GM12878 (cell line): ENCODE data around the gene NAALADL2. TPM values are rescaled to one million over a fixed set of nuclear protein-coding genes. Genes with fewer than 3 reads are reported as not detected.

Experiments
- ATAC-seq: fragments of 200-7000 bp; cut with Tn5 transposase; 3 replicates; pipeline ENCODE4 v1.9.1; 2020; ENCODE audit warnings: mild to moderate bottlenecking, moderate library complexity
- BruUV-seq: library from RNA; stranded (reverse); fragments of 400-500 nt; replicated peaks from 2 replicates; lab custom pipeline; 2021; lab: Mats Ljungman, UMichigan
- CTCF ChIA-PET: fragments of 300-600 bp; sonication (Branson Sonifier 250); formaldehyde crosslinking; extraction: SDS; loops from one replicate; lab custom pipeline; 2021; ENCODE audit warnings: inconsistent platforms; lab: Yijun Ruan, JAX
- POLR2A ChIA-PET: fragments of 350-600 bp; formaldehyde crosslinking; extraction: SDS; loops from one replicate; lab custom pipeline; 2021; ENCODE audit warnings: inconsistent platforms; lab: Charles Lee
- RAD21 ChIA-PET: fragments of 300-600 bp; sonication (Branson Sonifier 250); formaldehyde crosslinking; loops from one replicate; lab custom pipeline; 2023; ENCODE audit warnings: antibody characterized with exemption; ENCODE audit not compliant: unreplicated experiment; lab: Charles Lee
- SMC1A ChIA-PET: fragments of 300-600 bp; sonication (Branson Sonifier 250); formaldehyde crosslinking; loops from one replicate; lab custom pipeline; 2023; ENCODE audit not compliant: unreplicated experiment, uncharacterized antibody; lab: Charles Lee
- DNase-seq: peaks from one replicate; pipeline ENCODE4 v3.0.0-alpha.2; 2011; ENCODE audit warnings: low read depth, low spot score
- FAIRE-seq: peaks from 3 replicates; lab custom pipeline; 2011; peaks lifted over from hg19 to GRCh38; lab: Jason Lieb, UNC
- H2AFZ ChIP-seq: 2 replicates; pipeline ENCODE4 v1.6.0; 2011; ENCODE audit warnings: low read depth, low read length, control low read depth; ENCODE audit not compliant: control insufficient read depth
- H3K27ac ChIP-seq: 2 replicates; pipeline ENCODE4 v1.5.1; 2011; ENCODE audit warnings: control low read depth; ENCODE audit not compliant: control insufficient read depth, insufficient read depth
- H3K27me3 ChIP-seq, 2 experiments: replicated peaks in 1 of 2; 2 replicates each; pipeline versions ENCODE4 v1.6.0 to v1.6.1; 2011; ENCODE audit warnings: low read length in 1 of 2; ENCODE audit not compliant: control insufficient read depth in 2 of 2, insufficient read depth in 2 of 2
- H3K36me3 ChIP-seq, 2 experiments: 2 replicates each; pipeline ENCODE4 v1.5.1; 2011; ENCODE audit warnings: low read length in 1 of 2; ENCODE audit not compliant: control insufficient read depth in 2 of 2, insufficient read depth in 2 of 2
- H3K4me1 ChIP-seq: 2 replicates; pipeline ENCODE4 v1.6.1; 2011; ENCODE audit warnings: mild to moderate bottlenecking, low read length, moderate library complexity, mixed read lengths; ENCODE audit not compliant: control insufficient read depth, insufficient read depth
- H3K4me2 ChIP-seq: 2 replicates; pipeline ENCODE4 v1.6.0; 2011; ENCODE audit warnings: control low read depth; ENCODE audit not compliant: control insufficient read depth, insufficient read depth
- H3K4me3 ChIP-seq: fragments of 200-600 bp; sonication (generic); 2 replicates; pipeline ENCODE4 v1.5.1; 2016
- H3K79me2 ChIP-seq: 2 replicates; pipeline ENCODE4 v1.6.0; 2011; ENCODE audit warnings: low read length; ENCODE audit not compliant: control insufficient read depth, insufficient read depth
- H3K9ac ChIP-seq: 2 replicates; pipeline ENCODE4 v1.8.0; 2011; ENCODE audit warnings: low read length, control low read depth, mixed read lengths; ENCODE audit not compliant: control insufficient read depth, insufficient read depth
- H3K9me3 ChIP-seq: replicated peaks from 3 replicates; pipeline ENCODE4 v1.5.1; 2011; ENCODE audit warnings: mild to moderate bottlenecking, low read length; ENCODE audit not compliant: control insufficient read depth, insufficient read depth
- H4K20me1 ChIP-seq: 2 replicates; pipeline ENCODE4 v1.6.0; 2011; ENCODE audit not compliant: control insufficient read depth, insufficient read depth
- CREM ChIP-seq: IDR thresholded peaks from 2 replicates; pipeline ENCODE4 v1.6.1; 2014; ENCODE audit warnings: antibody characterized with exemption, low read depth
- KLF5 ChIP-seq: fragments of 450-650 bp; IDR thresholded peaks from 2 replicates; pipeline ENCODE4 v1.6.1; 2014; ENCODE audit warnings: mild to moderate bottlenecking; ENCODE audit not compliant: partially characterized antibody
- NBN ChIP-seq: fragments of 450-650 bp; IDR thresholded peaks from 2 replicates; pipeline ENCODE4 v1.6.1; 2016
- NFYB ChIP-seq: IDR thresholded peaks from 2 replicates; pipeline ENCODE4 v1.6.1; 2011; ENCODE audit warnings: low read depth, mild to moderate bottlenecking, low read length, improper control_type of control experiment, moderate library complexity; ENCODE audit not compliant: insufficient read depth
- NRF1 ChIP-seq: conservative IDR thresholded peaks from 2 replicates; pipeline ENCODE4 v1.6.1; 2011; ENCODE audit warnings: mild to moderate bottlenecking, low read depth, low read length, improper control_type of control experiment
- REST ChIP-seq: IDR thresholded peaks from 2 replicates; pipeline ENCODE4 v1.6.1; 2012; ENCODE audit warnings: mild to moderate bottlenecking, low read depth, low read length
- ZNF24 ChIP-seq: fragments of 450-650 bp; IDR thresholded peaks from 2 replicates; pipeline ENCODE4 v1.6.1; 2017; ENCODE audit warnings: antibody characterized with exemption, mild to moderate bottlenecking
- ZNF622 ChIP-seq: fragments of 450-650 bp; IDR thresholded peaks from 2 replicates; pipeline ENCODE4 v1.6.1; 2017; ENCODE audit warnings: mild to moderate bottlenecking, inconsistent platforms
- WGBS: methylation state at CpG from one replicate; pipeline ENCODE4 v1.1.6; 2016; ENCODE audit warnings: low lambda C conversion rate; ENCODE audit not compliant: insufficient replicate concordance, insufficient coverage; ENCODE audit errors: missing lambda C conversion rate; 5-methylcytosine and 5-hydroxymethylcytosine counted together
- in situ Hi-C: fragments of 300-500 bp; cut with MboI; formaldehyde crosslinking; loops from 9 replicates; pipeline ENCODE4 v1.14.3; 2018; ENCODE audit warnings: mixed read lengths
- intact Hi-C: fragments of 100-400 bp; cut with micrococcal nuclease; formaldehyde crosslinking; loops from one replicate; pipeline ENCODE4 v1.14.2; 2022; ENCODE audit not compliant: unreplicated experiment
- polyA plus RNA-seq, 11 experiments: library from polyadenylated mRNA; depleted of rRNA in 4 of 11; unstranded in 6 of 11; stranded (reverse) in 5 of 11; fragments of >200 nt; fragmentation: Nextera tagmentation in 4 of 11; fragmentation: Illumina TruSeq in 1 of 11; extraction: Ambion mirVana in 4 of 11; extraction: Trizol in 1 of 11; gene quantifications; 1 replicate in 1 of 11; 2 replicates in 10 of 11; pipeline versions ENCODE4 v1.2.1 to v1.2.3, GENCODE V29; 2011 to 2016; ENCODE audit warnings: inconsistent platforms in 2 of 11, missing spikeins in 2 of 11, low read depth in 1 of 11
- total RNA-seq, 4 experiments: library from RNA; depleted of rRNA in 3 of 4; stranded (reverse); fragments of >200 nt in 3 of 4; fragmentation: Illumina TruSeq in 1 of 4; extraction: Trizol in 1 of 4; gene quantifications; 2 replicates each; pipeline versions ENCODE4 v1.2.1 to v1.2.3, GENCODE V29; 2013 to 2021
- TF ChIP-seq, protein P1 (sequence below): fragments of 150-350 bp; IDR thresholded peaks from 2 replicates; pipeline ENCODE4 v1.6.1; 2016; ENCODE audit warnings: low read depth, low read length

NAALADL2 gene
- total and polyA plus RNA-seq, 10 of the 15 experiments (the other 5 are each of a cell fraction or from before 2014, with no cell fraction given): 0.06 to 10.8 (median 0.46) TPM

DNA sequence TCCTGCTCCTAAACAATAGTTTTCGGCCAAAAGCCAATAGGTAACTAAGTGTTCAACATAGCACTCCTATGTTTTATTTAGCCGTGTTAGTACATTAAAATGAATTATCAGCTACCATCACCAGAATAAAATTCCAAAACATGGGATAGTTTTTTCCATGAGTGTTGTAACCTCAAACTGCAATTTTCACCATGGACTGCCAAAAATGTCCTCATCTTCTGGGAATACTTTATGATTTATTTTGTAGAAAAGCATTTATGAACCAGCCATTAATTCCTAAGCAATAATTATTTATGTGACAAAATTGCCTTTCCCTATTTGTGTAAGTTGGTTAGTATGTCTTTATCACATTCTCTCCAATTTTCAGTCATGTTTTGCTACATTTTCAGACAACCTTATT, 438.1 kb downstream of the NAALADL2 start:
- SMC1A ChIA-PET: interaction anchor here (1.9 to 2.5 kb wide), 2 partner anchors 10 to 11 kb away, joined by 5 to 8 read pairs; no protein-coding TSS in a partner anchor
- BruUV-seq: no TSS peak
- TF ChIP-seq ZNF622: no peak
- H3K4me1 ChIP-seq: no peaks in the 10 kb centered on the region
- ATAC-seq: no peak
- H3K4me3 ChIP-seq: no peak overlapping the region
- RAD21 ChIA-PET: no interaction called here
- 48% methylated on average over 2 of the region's 2 CpGs for WGBS
- no peak overlapping the region for H3K4me2 ChIP-seq
- H2AFZ ChIP-seq: no peak overlapping the region
- H3K27ac ChIP-seq: no peak overlapping the region
- POLR2A ChIA-PET: no interaction called here
- H4K20me1 ChIP-seq: no peaks in the 10 kb centered on the region
- in situ Hi-C loops (no loop called here), intact Hi-C loops (no loop called here)
- CTCF ChIA-PET: no interaction called here
- H3K27me3 ChIP-seq: no peaks in the 10 kb centered on the region
- no peak for DNase-seq
- no peaks in the 10 kb centered on the region for H3K9me3 ChIP-seq
- no peak for FAIRE-seq
- H3K79me2 ChIP-seq: no peaks in the 10 kb centered on the region
- no peaks in the 10 kb centered on the region for H3K36me3 ChIP-seq
- no peak overlapping the region for H3K9ac ChIP-seq

DNA sequence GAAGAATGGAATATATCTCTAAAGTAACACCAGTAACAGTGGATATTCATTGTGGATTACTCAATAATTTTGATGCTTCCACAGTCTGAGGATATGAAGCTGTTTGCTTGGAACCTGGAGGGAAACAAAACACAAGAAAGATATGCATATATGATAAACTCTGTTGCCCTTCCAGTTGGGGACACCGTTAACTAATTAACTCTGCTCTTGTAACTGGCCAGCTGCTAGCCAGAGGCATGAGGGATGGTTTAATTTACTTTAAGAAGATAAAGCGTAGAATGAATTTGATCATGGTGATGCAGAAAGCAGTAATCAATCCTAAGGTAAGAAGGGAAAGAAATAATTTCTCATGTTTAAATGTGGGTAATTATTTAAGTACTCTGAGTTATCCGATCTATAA, 442.6 kb downstream of the NAALADL2 start:
- in situ Hi-C loops: no loop called here
- no peaks in the 10 kb centered on the region for H3K9me3 ChIP-seq
- FAIRE-seq (no peak), ATAC-seq (no peak), DNase-seq (no peak)
- no peak overlapping the region for H3K27ac ChIP-seq
- intact Hi-C loops: no loop called here
- no peaks in the 10 kb centered on the region for H3K36me3 ChIP-seq
- POLR2A ChIA-PET: interaction anchor here (1.1 to 1.4 kb wide), 2 partner anchors 14 to 25 kb away, joined by 3 read pairs; no protein-coding TSS in a partner anchor
- no TSS peak for BruUV-seq
- no peaks in the 10 kb centered on the region for H3K4me1 ChIP-seq
- no peak overlapping the region for H2AFZ ChIP-seq
- SMC1A ChIA-PET: interaction anchor here (1.7 to 3.6 kb wide), 2 partner anchors 15 to 24 kb away, joined by 5 to 12 read pairs; no protein-coding TSS in a partner anchor
- H3K27me3 ChIP-seq: no peaks in the 10 kb centered on the region
- 65% methylated on average over 3 of the region's 3 CpGs for WGBS
- no peak overlapping the region for H3K9ac ChIP-seq
- CTCF ChIA-PET: interaction anchor here (1.1 kb wide), 1 partner anchor 26 kb away, joined by 5 read pairs; no protein-coding TSS in a partner anchor
- no peak overlapping the region for H3K4me3 ChIP-seq
- H3K4me2 ChIP-seq: no peak overlapping the region
- H4K20me1 ChIP-seq: no peaks in the 10 kb centered on the region
- RAD21 ChIA-PET: interaction anchor here (1.8 kb wide), 1 partner anchor 26 kb away, joined by 6 read pairs; no protein-coding TSS in a partner anchor
- no peaks in the 10 kb centered on the region for H3K79me2 ChIP-seq
- TF ChIP-seq CREM (no peak), ZNF24 (no peak), KLF5 (no peak), NFYB (no peak), NRF1 (no peak), NBN (no peak), REST (no peak)
- TF ChIP-seq, protein P1, sequence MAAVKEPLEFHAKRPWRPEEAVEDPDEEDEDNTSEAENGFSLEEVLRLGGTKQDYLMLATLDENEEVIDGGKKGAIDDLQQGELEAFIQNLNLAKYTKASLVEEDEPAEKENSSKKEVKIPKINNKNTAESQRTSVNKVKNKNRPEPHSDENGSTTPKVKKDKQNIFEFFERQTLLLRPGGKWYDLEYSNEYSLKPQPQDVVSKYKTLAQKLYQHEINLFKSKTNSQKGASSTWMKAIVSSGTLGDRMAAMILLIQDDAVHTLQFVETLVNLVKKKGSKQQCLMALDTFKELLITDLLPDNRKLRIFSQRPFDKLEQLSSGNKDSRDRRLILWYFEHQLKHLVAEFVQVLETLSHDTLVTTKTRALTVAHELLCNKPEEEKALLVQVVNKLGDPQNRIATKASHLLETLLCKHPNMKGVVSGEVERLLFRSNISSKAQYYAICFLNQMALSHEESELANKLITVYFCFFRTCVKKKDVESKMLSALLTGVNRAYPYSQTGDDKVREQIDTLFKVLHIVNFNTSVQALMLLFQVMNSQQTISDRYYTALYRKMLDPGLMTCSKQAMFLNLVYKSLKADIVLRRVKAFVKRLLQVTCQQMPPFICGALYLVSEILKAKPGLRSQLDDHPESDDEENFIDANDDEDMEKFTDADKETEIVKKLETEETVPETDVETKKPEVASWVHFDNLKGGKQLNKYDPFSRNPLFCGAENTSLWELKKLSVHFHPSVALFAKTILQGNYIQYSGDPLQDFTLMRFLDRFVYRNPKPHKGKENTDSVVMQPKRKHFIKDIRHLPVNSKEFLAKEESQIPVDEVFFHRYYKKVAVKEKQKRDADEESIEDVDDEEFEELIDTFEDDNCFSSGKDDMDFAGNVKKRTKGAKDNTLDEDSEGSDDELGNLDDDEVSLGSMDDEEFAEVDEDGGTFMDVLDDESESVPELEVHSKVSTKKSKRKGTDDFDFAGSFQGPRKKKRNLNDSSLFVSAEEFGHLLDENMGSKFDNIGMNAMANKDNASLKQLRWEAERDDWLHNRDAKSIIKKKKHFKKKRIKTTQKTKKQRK: no peak
